ENCODE measurements around the gene SINHCAF. TPM values are rescaled to one million over a fixed set of nuclear protein-coding genes. Genes with fewer than 3 reads are reported as not detected.
"Not testable (repeated sequence)": the region's sequence is repeated elsewhere in the genome, so short reads cannot be mapped to it uniquely, and the experiment has no call there.

Gene SINHCAF
- total RNA-seq, 1 donor from 2014 or later, result 231 TPM

DNA sequence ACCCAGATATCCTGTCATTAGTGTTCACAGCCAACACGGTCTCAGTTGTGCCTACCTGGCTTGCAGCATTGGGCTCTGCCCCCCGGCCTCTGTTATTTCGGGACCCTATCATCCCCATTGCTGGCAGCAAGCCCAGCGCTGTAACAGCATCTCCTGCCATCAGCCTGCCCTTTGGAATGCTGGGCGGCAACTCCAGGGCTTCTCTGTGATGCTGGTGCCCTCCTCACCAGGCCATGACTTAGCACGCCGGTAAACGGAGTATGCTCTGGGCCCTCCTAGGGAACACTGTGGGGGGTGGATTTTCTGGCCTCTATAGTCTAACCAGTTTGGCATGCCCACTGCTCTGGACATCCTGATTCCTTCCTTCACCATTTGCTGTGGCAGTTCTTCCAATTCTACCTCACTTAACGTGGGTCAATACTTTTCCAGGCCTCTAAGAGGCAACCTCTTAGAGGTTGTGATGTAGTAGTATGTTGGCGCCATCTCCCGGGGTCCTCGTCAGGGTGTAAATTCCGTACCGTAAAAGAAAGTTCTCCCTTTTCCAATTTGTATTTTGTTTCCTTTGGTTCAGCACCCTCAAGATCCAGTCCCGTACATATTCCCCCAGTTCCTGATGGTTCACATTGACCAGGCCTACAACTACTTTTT, 80.0 kb downstream of the SINHCAF start:
- no peak overlapping the region for H3K27ac Mint-ChIP-seq
- no peaks in the 10 kb centered on the region for H3K36me3 Mint-ChIP-seq (ENCODE audit: low read depth)
- H3K27me3 Mint-ChIP-seq (ENCODE audit: low read depth), result peaks cover 2% of the 10 kb centered on the region
- no peaks in the 10 kb centered on the region for H3K9me3 Mint-ChIP-seq
- no peaks in the 10 kb centered on the region for H3K4me1 Mint-ChIP-seq (ENCODE audit: low read depth)
- intact Hi-C loops (cut with micrococcal nuclease), result no loop called here
- no peak overlapping the region for H3K4me3 Mint-ChIP-seq (ENCODE audit: low read depth)
- DNase-seq (ENCODE audit: low spot score), result no peak

DNA sequence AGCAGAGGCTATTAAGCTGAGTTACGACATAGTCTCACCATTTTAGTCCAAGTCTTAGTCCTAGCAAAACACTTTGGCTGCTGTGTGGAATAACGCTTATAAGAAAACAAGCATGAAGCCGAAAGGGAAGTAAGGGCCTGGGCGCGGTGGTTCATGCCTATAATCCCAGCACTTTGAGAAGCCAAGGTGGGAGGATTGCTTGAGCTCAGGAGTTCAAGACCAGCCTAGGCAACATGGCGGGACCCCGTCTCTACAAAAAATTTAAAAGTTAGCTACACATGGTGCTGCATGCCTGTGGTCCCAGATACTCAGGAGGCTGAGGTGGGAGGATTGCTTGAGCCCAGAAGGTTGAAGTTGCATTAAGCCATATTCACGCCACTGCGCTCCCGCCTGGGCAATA, 83.5 kb downstream of the SINHCAF start:
- H3K9me3 Mint-ChIP-seq; H3K4me3 Mint-ChIP-seq (ENCODE audit: low read depth); DNase-seq (ENCODE audit: low spot score); H3K27me3 Mint-ChIP-seq (ENCODE audit: low read depth); H3K27ac Mint-ChIP-seq; H3K36me3 Mint-ChIP-seq (ENCODE audit: low read depth); intact Hi-C loops (cut with micrococcal nuclease); H3K4me1 Mint-ChIP-seq (ENCODE audit: low read depth): not testable (repeated sequence)

DNA sequence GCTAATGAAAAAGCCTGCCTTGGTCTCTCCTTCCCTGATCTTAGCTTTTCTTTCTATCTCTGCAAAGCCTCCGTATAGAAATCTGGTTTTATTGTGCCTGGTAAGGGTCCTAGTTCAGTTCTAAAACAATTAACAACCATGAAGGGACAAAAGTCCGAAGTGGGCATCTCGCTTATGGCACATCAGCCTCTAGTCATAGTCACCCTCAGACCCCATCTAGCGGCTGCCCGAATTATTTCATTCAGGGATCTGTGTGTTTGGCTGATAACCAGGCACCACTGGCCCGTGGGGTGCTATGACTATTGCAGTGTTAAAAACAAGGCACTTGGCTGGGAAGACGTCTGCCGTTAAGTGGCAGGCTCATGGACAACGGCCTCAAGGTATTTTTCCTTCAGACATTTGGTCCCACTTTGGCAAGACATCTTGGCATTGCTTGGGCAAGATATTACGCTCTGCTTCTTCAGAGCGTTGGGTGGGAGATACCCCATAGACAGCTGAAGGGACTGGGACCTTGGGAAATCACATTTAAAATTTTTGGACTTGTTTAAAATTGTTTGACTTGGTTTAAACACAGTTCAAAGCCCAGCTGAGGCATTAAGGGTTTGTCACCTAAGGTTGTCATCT, 87.1 kb downstream of the SINHCAF start:
- no peak overlapping the region for H3K27ac Mint-ChIP-seq
- intact Hi-C loops (cut with micrococcal nuclease), result loop anchor here (1.0 kb wide), 2 partner anchors 388 to 392 kb away; no protein-coding TSS in a partner anchor
- H3K9me3 Mint-ChIP-seq, result no peaks in the 10 kb centered on the region
- DNase-seq (ENCODE audit: low spot score), result peak; percentile 36
- no peak overlapping the region for H3K4me3 Mint-ChIP-seq (ENCODE audit: low read depth)
- no peaks in the 10 kb centered on the region for H3K36me3 Mint-ChIP-seq (ENCODE audit: low read depth)
- H3K27me3 Mint-ChIP-seq (ENCODE audit: low read depth), result peaks cover 14% of the 10 kb centered on the region
- peaks cover 5% of the 10 kb centered on the region for H3K4me1 Mint-ChIP-seq (ENCODE audit: low read depth)

DNA sequence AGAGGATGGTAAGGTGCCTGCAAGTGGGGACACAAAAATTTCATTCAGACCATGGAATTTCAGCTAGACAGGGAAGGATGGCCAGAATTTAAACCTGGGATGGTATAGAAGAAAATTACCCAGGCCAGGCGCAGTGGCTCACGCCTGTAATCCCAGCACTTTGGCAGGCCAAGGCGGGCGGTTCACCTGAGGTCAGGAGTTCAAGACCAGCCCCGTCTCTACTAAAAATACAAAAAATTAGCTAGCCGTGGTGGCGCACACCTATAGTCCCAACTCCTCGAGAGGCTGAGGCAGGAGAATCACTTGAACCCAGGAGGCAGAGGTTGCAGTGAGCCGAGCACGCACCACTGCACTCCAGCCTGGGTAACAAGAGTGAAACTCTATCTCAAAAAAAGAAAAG, 87.6 kb downstream of the SINHCAF start:
- not testable (repeated sequence) for H3K9me3 Mint-ChIP-seq; DNase-seq (ENCODE audit: low spot score); H3K27ac Mint-ChIP-seq; H3K4me3 Mint-ChIP-seq (ENCODE audit: low read depth); H3K4me1 Mint-ChIP-seq (ENCODE audit: low read depth); H3K36me3 Mint-ChIP-seq (ENCODE audit: low read depth)
- H3K27me3 Mint-ChIP-seq (ENCODE audit: low read depth), result peaks cover 14% of the 10 kb centered on the region
- intact Hi-C loops (cut with micrococcal nuclease), result loop anchor here (1.0 kb wide), 1 partner anchor 387 kb away; no protein-coding TSS in a partner anchor

DNA sequence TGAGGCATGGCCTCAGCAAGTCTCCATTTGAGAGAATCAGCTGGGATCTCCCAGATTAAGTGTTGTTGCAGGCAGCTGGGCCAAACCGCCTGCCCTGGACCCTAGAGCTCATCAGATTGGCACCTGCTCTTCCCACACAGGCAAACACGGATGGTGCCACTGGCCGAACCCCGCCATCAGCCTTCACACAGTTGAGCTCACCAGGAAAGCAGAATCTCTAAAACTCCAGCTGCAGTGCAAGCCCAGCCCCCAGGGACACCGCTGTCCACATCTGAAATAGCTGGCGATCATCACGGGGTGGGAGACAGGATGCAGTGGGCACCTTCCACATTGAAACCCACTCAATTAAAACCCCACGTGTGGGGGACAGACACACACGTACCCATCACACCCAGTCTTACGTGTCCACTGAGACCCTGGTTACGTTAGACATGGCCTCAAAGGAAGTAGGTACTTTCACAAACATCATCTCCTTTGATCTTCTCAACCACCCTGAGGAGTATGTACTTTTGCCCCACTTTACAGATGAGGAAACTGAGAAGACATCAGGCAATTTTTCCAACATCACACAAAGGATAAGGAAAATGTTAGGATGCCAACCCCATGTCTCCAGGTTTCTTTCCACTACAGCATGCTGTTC, 88.8 kb downstream of the SINHCAF start:
- no peak overlapping the region for H3K4me3 Mint-ChIP-seq (ENCODE audit: low read depth)
- peaks cover 5% of the 10 kb centered on the region for H3K4me1 Mint-ChIP-seq (ENCODE audit: low read depth)
- no peaks in the 10 kb centered on the region for H3K9me3 Mint-ChIP-seq
- intact Hi-C loops (cut with micrococcal nuclease), result no loop called here
- no peak for DNase-seq (ENCODE audit: low spot score)
- H3K36me3 Mint-ChIP-seq (ENCODE audit: low read depth), result no peaks in the 10 kb centered on the region
- no peak overlapping the region for H3K27ac Mint-ChIP-seq
- peaks cover 12% of the 10 kb centered on the region for H3K27me3 Mint-ChIP-seq (ENCODE audit: low read depth)

DNA sequence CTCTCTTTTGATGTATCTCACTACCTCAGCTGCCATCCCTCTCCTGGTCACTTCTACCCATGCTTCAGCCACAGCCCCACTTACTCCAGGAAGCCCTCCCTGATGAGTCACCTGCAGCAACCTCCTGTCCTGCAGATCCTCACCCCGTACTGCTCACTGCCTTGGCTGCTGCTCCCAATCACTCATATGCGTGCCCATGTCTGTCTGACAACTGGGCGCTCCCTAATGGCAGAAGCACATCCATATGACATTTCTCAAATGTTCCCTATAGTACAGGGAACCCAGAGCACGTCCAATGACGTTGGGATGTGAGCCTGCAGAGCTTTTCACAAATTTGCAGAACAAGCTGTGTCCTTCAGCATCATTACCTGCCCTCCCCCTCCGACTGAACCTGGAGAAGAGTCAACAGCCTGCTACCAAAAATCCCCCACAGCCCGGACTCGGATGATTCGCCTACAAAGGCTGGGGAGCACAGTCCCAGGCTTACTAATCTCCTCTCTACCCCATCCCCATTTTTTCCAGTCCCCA, 90.0 kb downstream of the SINHCAF start:
- no peak for DNase-seq (ENCODE audit: low spot score)
- H3K27me3 Mint-ChIP-seq (ENCODE audit: low read depth), result peaks cover 12% of the 10 kb centered on the region
- H3K27ac Mint-ChIP-seq, result no peak overlapping the region
- H3K9me3 Mint-ChIP-seq, result no peaks in the 10 kb centered on the region
- peaks cover 5% of the 10 kb centered on the region for H3K4me1 Mint-ChIP-seq (ENCODE audit: low read depth)
- no peaks in the 10 kb centered on the region for H3K36me3 Mint-ChIP-seq (ENCODE audit: low read depth)
- intact Hi-C loops (cut with micrococcal nuclease), result no loop called here
- H3K4me3 Mint-ChIP-seq (ENCODE audit: low read depth), result no peak overlapping the region

DNA sequence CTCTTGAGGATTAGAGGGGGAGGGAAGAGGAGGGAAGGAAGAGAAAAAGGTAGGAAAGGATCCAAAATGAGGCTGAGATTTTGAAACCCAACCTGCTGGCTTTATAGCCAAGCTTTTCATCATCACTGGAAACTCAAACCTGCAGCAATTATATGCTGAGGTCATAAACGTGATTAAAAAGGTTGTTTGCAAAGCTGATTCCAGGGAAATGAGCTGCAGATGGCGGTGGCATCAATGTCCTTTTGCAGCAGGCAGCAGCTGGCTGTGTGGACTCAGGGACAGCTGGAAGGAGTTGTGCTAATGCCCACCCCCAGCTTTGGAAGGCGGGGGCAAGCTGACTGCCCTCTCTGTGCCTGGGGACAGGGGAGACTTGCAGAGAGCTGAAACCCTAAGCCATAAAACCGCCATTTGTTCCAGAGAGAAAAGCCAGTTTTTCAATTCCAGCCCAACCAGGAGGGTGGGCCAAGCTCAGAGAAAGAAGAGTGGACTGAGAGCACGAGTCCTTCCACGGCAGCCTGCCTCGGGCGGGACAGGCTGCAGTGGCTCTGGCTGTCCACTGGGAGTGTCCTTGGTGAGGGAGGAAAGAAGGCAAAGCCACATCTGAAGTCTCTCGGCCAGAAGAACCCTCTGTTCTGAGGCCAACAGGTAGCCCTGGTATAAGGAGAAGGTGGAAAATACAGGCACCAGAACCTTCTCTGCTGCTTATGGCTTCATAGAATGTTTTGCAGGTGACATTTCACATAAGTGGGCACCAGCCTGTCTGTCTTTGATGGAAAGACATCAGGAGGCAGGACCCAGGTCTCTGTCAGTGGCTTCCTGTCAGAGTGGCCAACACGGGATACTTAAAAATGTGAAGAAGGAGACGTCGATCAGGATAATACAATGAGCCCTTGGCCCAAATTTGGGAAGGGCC, 90.7 kb downstream of the SINHCAF start:
- Mint-ChIP-seq H3K27ac (no peak overlapping the region), H3K36me3 (ENCODE audit: low read depth) (no peaks in the 10 kb centered on the region), H3K4me3 (ENCODE audit: low read depth) (no peak overlapping the region), H3K27me3 (ENCODE audit: low read depth) (peaks cover 12% of the 10 kb centered on the region), H3K4me1 (ENCODE audit: low read depth) (peaks cover 5% of the 10 kb centered on the region), H3K9me3 (no peaks in the 10 kb centered on the region)
- intact Hi-C loops (cut with micrococcal nuclease), result no loop called here
- no peak for DNase-seq (ENCODE audit: low spot score)

DNA sequence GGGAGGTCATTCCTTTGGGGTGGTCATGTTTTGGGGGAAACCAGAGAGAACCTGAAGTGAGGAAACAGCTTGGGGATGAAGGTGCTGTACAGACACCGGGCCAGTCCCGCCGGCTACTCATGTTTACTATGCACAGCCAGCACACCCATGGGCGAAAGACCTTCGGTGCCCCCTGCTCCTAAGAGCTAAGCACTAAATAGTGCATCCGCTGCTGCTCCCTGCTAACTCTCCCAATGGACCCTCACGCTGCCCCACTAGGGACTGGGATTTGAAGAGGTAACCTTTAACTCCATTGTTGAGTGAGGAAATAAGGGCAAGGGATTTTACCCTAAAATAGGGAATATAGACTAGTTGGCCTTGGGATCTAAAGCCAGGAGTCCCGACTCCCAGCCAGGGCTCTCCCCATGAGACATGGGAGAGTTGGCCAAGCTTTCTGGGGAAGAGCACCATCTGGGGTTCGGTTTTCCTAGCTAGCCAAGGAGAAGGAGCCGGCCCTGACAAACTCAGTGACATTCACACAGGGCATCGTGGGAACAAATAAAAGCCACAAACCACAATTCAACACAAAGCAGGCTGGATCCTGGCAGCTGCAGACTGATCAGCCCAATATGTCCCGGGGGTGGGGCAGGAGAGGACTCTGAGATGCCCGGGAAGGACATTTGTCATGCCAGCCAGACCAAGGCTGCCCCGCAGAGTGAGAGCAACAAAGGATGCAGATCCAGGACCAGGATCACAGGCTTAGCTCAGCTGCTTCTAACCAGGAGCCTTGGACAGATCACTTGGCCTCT, 91.7 kb downstream of the SINHCAF start:
- no peak for DNase-seq (ENCODE audit: low spot score)
- intact Hi-C loops (cut with micrococcal nuclease), result no loop called here
- no peaks in the 10 kb centered on the region for H3K9me3 Mint-ChIP-seq
- no peaks in the 10 kb centered on the region for H3K36me3 Mint-ChIP-seq (ENCODE audit: low read depth)
- peaks cover 12% of the 10 kb centered on the region for H3K27me3 Mint-ChIP-seq (ENCODE audit: low read depth)
- peaks cover 5% of the 10 kb centered on the region for H3K4me1 Mint-ChIP-seq (ENCODE audit: low read depth)
- H3K4me3 Mint-ChIP-seq (ENCODE audit: low read depth), result no peak overlapping the region
- H3K27ac Mint-ChIP-seq, result no peak overlapping the region

DNA sequence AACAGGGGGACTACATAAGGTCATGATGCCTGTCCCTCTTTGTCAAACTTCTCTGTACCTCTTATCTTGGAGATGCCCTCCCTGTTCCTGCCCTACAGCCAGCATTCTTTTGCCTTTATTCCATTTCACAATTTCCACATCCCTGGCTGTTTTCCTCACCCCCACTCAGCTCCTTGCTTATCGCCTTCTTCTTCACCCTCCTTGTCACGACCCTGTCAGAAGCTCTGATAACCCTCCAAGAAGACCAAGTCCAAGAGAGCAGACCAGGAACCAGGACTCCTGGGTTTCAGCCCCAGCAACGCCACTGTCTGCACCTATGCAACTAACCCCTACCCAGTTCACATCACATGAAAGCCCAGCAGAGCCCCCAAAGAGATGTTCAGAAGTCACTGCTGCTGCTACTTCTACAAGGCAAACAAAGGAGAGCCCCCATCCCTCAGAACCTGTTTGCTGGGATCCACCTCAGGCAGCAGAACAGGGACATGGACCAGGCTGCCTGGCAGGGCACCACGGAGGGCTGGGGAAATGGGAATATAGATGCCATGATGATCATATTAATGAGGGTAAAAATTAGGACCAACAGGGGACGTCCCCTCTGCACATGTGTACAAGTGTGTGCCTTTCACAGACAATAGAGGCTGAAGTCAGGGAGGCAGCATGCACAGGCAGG, 92.8 kb downstream of the SINHCAF start:
- intact Hi-C loops (cut with micrococcal nuclease), result no loop called here
- DNase-seq (ENCODE audit: low spot score), result no peak
- H3K4me1 Mint-ChIP-seq (ENCODE audit: low read depth), result peaks cover 3% of the 10 kb centered on the region
- no peaks in the 10 kb centered on the region for H3K9me3 Mint-ChIP-seq
- no peak overlapping the region for H3K27ac Mint-ChIP-seq
- H3K27me3 Mint-ChIP-seq (ENCODE audit: low read depth), result peaks cover 10% of the 10 kb centered on the region
- no peaks in the 10 kb centered on the region for H3K36me3 Mint-ChIP-seq (ENCODE audit: low read depth)
- no peak overlapping the region for H3K4me3 Mint-ChIP-seq (ENCODE audit: low read depth)

DNA sequence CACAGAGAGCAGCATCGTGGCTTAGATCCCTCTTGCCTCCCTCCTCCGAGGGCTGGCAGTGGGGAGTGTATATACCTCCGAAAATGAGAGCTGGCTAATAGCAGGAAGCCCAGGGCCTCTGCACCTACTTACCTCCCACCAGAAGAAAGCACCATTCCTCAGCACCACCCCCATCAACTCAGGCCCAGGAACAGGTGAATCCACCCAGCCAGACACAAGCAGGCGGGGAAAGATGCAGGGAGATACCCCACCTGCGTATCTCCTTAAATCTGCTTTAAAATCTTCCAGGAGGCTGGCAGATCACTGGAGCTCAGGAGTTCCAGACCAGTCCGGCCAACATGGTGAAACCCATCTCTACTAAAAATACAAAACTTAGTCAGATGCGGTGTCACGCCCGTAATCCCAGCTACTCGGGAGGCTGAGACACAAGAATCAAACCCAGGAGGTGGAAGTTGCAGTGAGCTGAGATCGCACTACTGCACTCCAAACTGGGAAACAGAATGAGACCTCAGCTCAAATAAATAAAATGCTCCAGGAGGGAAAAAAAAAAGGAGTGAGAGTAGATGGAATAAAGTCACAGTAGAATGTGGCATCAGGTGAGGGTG, 93.5 kb downstream of the SINHCAF start:
- H3K27me3 Mint-ChIP-seq (ENCODE audit: low read depth), result peaks cover 10% of the 10 kb centered on the region
- DNase-seq (ENCODE audit: low spot score), result no peak
- intact Hi-C loops (cut with micrococcal nuclease), result no loop called here
- no peak overlapping the region for H3K27ac Mint-ChIP-seq
- H3K9me3 Mint-ChIP-seq, result no peaks in the 10 kb centered on the region
- peaks cover 3% of the 10 kb centered on the region for H3K4me1 Mint-ChIP-seq (ENCODE audit: low read depth)
- H3K4me3 Mint-ChIP-seq (ENCODE audit: low read depth), result no peak overlapping the region
- no peaks in the 10 kb centered on the region for H3K36me3 Mint-ChIP-seq (ENCODE audit: low read depth)

DNA sequence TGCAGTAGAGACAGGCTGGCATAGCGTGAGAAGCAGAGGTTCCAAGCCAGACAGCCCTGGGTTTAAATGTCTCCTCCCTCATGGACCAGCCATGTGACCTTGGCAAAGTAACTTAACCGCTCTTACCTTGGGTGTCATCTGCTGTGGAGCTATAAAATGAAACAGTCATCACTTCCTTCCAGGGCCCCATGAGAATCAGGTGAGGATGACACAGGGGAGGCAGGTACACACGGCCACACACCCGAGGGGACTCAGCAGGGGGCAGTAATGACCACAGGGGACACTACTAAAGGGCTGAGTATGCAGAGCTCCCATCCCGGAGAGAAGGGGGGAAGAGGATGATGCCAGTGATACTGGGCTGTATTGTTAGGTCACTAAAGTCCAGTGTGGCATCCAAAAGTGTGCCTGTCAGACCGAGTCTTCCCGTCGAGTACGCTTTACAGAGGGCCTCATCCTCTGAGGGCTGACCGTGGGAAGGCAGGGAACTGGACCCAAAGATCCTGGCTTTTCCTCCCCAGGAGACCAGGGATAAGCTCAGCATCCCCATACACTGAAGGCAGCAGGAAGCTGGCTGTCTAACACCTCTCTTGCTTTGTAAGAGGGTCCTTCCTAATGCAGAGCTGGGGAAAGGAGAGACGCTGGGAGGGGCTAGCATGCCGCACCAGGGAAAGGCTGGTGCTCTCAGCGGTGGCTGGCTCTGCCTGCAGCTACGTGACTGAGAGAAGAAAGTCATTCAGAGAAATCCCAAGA, 94.2 kb downstream of the SINHCAF start:
- H3K4me1 Mint-ChIP-seq (ENCODE audit: low read depth), result no peaks in the 10 kb centered on the region
- intact Hi-C loops (cut with micrococcal nuclease), result no loop called here
- no peaks in the 10 kb centered on the region for H3K9me3 Mint-ChIP-seq
- peaks cover 7% of the 10 kb centered on the region for H3K27me3 Mint-ChIP-seq (ENCODE audit: low read depth)
- H3K36me3 Mint-ChIP-seq (ENCODE audit: low read depth), result no peaks in the 10 kb centered on the region
- no peak for DNase-seq (ENCODE audit: low spot score)
- no peak overlapping the region for H3K27ac Mint-ChIP-seq
- H3K4me3 Mint-ChIP-seq (ENCODE audit: low read depth), result no peak overlapping the region

Data from activated T-helper 2 cell treated with anti-CD3 and anti-CD28 coated beads, Interferon-gamma antibody, Interleukin-2, Interleukin-4, amounts not matched to agents 10 μg/mL and 5 μg/mL and 100 μg/mL, durations not matched to agents 14 hours and 24 hours and 36 hours (primary cell).